ENCODE measurements around the gene TNN.

- TF ChIP-seq POLR2A (IDR thresholded peaks at IDR 0.05), result no peak
- TF ChIP-seq, protein P1, sequence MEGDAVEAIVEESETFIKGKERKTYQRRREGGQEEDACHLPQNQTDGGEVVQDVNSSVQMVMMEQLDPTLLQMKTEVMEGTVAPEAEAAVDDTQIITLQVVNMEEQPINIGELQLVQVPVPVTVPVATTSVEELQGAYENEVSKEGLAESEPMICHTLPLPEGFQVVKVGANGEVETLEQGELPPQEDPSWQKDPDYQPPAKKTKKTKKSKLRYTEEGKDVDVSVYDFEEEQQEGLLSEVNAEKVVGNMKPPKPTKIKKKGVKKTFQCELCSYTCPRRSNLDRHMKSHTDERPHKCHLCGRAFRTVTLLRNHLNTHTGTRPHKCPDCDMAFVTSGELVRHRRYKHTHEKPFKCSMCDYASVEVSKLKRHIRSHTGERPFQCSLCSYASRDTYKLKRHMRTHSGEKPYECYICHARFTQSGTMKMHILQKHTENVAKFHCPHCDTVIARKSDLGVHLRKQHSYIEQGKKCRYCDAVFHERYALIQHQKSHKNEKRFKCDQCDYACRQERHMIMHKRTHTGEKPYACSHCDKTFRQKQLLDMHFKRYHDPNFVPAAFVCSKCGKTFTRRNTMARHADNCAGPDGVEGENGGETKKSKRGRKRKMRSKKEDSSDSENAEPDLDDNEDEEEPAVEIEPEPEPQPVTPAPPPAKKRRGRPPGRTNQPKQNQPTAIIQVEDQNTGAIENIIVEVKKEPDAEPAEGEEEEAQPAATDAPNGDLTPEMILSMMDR (IDR thresholded peaks at IDR 0.05), result no peak
Measured at GRCh38 chr1:175169286-175170018, 101.8 kb downstream of the TNN start.
